SK-N-SH (cell line): ENCODE results near the gene SMIM44. TPM values are rescaled to one million over a fixed set of nuclear protein-coding genes. Genes with fewer than 3 reads are reported as not detected.

ENCODE experiments used
- CTCF ChIA-PET: fragments of 300-600, 350-600 bp; formaldehyde crosslinking; extraction: SDS; loops from one replicate; lab custom pipeline; 2021; lab: Yijun Ruan, JAX
- POLR2A ChIA-PET: fragments of 350-600 bp; sonication (Branson Sonifier 250); formaldehyde crosslinking; extraction: SDS; loops from one replicate; lab custom pipeline; 2020; ENCODE audit warnings: antibody characterized with exemption, inconsistent platforms; lab: Yijun Ruan, JAX
- DNase-seq: peaks from one replicate; pipeline ENCODE4 v3.0.0; 2012
- H2AFZ ChIP-seq: fragments of 200-600 bp; sonication (generic); 2 replicates; pipeline ENCODE4 v1.8.1; 2016; ENCODE audit warnings: antibody characterized with exemption, mild to moderate bottlenecking, low read depth
- H3F3A ChIP-seq: fragments of 200-600 bp; sonication (generic); replicated peaks from 2 replicates; pipeline ENCODE3; 2016; ENCODE audit warnings: antibody characterized with exemption, mild to moderate bottlenecking; ENCODE audit not compliant: insufficient read depth
- H3K27ac ChIP-seq, 2 experiments: fragments of 200-500 bp in 1 of 2; fragments of 200-600 bp in 1 of 2; sonication (Bioruptor generic) in 1 of 2; sonication (generic), shearing (Covaris generic) in 1 of 2; 2 replicates each; pipeline versions ENCODE4 v1.5.1 to v1.6.1; 2014 to 2016; ENCODE audit warnings: low read depth in 2 of 2, inconsistent platforms in 1 of 2, low read length in 1 of 2, mild to moderate bottlenecking in 1 of 2, mixed read lengths in 1 of 2
- H3K27me3 ChIP-seq: fragments of 200-600 bp; sonication (generic), shearing (Covaris generic); 2 replicates; pipeline ENCODE4 v1.6.1; 2016; ENCODE audit warnings: mixed run types; ENCODE audit not compliant: insufficient read depth
- H3K36me3 ChIP-seq, 2 experiments: fragments of 200-500 bp in 1 of 2; fragments of 200-600 bp in 1 of 2; sonication (Bioruptor generic) in 1 of 2; sonication (generic) in 1 of 2; replicated peaks in 1 of 2; 2 replicates each; pipeline versions ENCODE3 to v1.5.1; 2014 to 2016; ENCODE audit warnings: low read length in 1 of 2, mild to moderate bottlenecking in 1 of 2; ENCODE audit not compliant: insufficient read depth in 2 of 2, control insufficient read depth in 1 of 2
- H3K4me1 ChIP-seq, 2 experiments: fragments of 200-500 bp in 1 of 2; fragments of 200-600 bp in 1 of 2; sonication (Bioruptor generic) in 1 of 2; sonication (generic), shearing (Covaris generic) in 1 of 2; 2 replicates each; pipeline versions ENCODE4 v1.5.1 to v1.6.1; 2014 to 2016; ENCODE audit warnings: low read depth in 1 of 2, low read length in 1 of 2, mixed run types in 1 of 2; ENCODE audit not compliant: insufficient read depth in 2 of 2, control insufficient read depth in 1 of 2
- H3K4me2 ChIP-seq: fragments of 200-600 bp; sonication (generic), shearing (Covaris generic); 2 replicates; pipeline ENCODE4 v1.6.1; 2017; ENCODE audit warnings: mixed run types
- H3K4me3 ChIP-seq, 2 experiments: fragments of 200-500 bp in 1 of 2; fragments of 200-600 bp in 1 of 2; sonication (Bioruptor generic) in 1 of 2; sonication (generic), shearing (Covaris generic) in 1 of 2; 2 replicates each; pipeline versions ENCODE4 v1.5.1 to v1.8.1; 2014 to 2016; ENCODE audit warnings: low read depth in 2 of 2, inconsistent platforms in 1 of 2, low read length in 1 of 2, mild to moderate bottlenecking in 1 of 2, mixed read lengths in 1 of 2, moderate library complexity in 1 of 2
- H3K79me2 ChIP-seq: fragments of 200-600 bp; sonication (generic); 2 replicates; pipeline ENCODE4 v1.8.1; 2017; ENCODE audit warnings: mild to moderate bottlenecking; ENCODE audit not compliant: insufficient read depth
- H3K9ac ChIP-seq: fragments of 200-600 bp; sonication (generic); 2 replicates; pipeline ENCODE4 v1.6.1; 2017; ENCODE audit warnings: mixed run types
- H3K9me2 ChIP-seq: fragments of 200-600 bp; sonication (generic); 2 replicates; pipeline ENCODE4 v1.6.1; 2017; ENCODE audit warnings: mixed run types
- H3K9me3 ChIP-seq: fragments of 200-600 bp; sonication (generic); 2 replicates; pipeline ENCODE4 v1.6.1; 2017; ENCODE audit warnings: mixed run types, mild to moderate bottlenecking, moderate library complexity
- H4K20me1 ChIP-seq: fragments of 200-600 bp; sonication (generic); 2 replicates; pipeline ENCODE4 v1.6.1; 2017; ENCODE audit warnings: mild to moderate bottlenecking, mixed run types; ENCODE audit not compliant: insufficient read depth
- CHD2 ChIP-seq: fragments of 150-350 bp; IDR thresholded peaks from 2 replicates; pipeline ENCODE4 v1.6.1; 2018; ENCODE audit warnings: low read length; ENCODE audit not compliant: partially characterized antibody
- ELF1 ChIP-seq: IDR thresholded peaks from 2 replicates; pipeline ENCODE4 v1.4.0; 2012
- EZH2phosphoT487 ChIP-seq: fragments of 200-600 bp; sonication (generic); IDR thresholded peaks from 2 replicates; pipeline ENCODE4 v1.6.1; 2017; ENCODE audit warnings: low read depth, mixed run types, mild to moderate bottlenecking, antibody characterized with exemption, moderate library complexity, borderline replicate concordance
- FOSL2 ChIP-seq: IDR thresholded peaks from 2 replicates; pipeline ENCODE4 v1.4.0; 2012; ENCODE audit warnings: low read depth, mild to moderate bottlenecking, moderate library complexity, borderline replicate concordance
- FOXM1 ChIP-seq: IDR thresholded peaks from 2 replicates; pipeline ENCODE4 v1.4.0; 2012; ENCODE audit warnings: low read depth, mild to moderate bottlenecking
- GABPA ChIP-seq: IDR thresholded peaks from 2 replicates; pipeline ENCODE4 v1.4.0; 2012; ENCODE audit warnings: low read depth, mild to moderate bottlenecking
- JUND ChIP-seq: IDR thresholded peaks from 2 replicates; pipeline ENCODE4 v1.4.0; 2012
- MEF2A ChIP-seq: IDR thresholded peaks from 2 replicates; pipeline ENCODE4 v1.4.0; 2012; ENCODE audit warnings: low read depth, borderline replicate concordance
- MXI1 ChIP-seq: IDR thresholded peaks from 2 replicates; pipeline ENCODE4 v1.6.1; 2012; ENCODE audit warnings: mild to moderate bottlenecking, low read depth, low read length, improper control_type of control experiment
- NRF1 ChIP-seq: IDR thresholded peaks from 2 replicates; pipeline ENCODE4 v1.6.1; 2012; ENCODE audit warnings: low read depth, mild to moderate bottlenecking, low read length
- RCOR1 ChIP-seq: fragments of 150-350 bp; IDR thresholded peaks from 2 replicates; pipeline ENCODE4 v1.6.1; 2017; ENCODE audit warnings: antibody characterized with exemption, low read length
- REST ChIP-seq: IDR thresholded peaks from 2 replicates; pipeline ENCODE4 v1.6.1; 2012; ENCODE audit warnings: mild to moderate bottlenecking, low read depth, low read length, moderate library complexity
- RFX5 ChIP-seq: IDR thresholded peaks from 2 replicates; pipeline ENCODE4 v1.6.1; 2012; ENCODE audit warnings: mild to moderate bottlenecking, improper control_type of control experiment, low read length
- RXRA ChIP-seq: IDR thresholded peaks from 2 replicates; pipeline ENCODE4 v1.4.0; 2012; ENCODE audit warnings: low read depth, mild to moderate bottlenecking, borderline replicate concordance
- TCF12 ChIP-seq: IDR thresholded peaks from 2 replicates; pipeline ENCODE4 v1.4.0; 2012
- TEAD4 ChIP-seq: IDR thresholded peaks from 2 replicates; pipeline ENCODE4 v1.4.0; 2012; ENCODE audit warnings: mild to moderate bottlenecking, borderline replicate concordance; ENCODE audit not compliant: insufficient read depth
- YY1 ChIP-seq: IDR thresholded peaks from 2 replicates; pipeline ENCODE4 v1.4.0; 2012; ENCODE audit warnings: low read depth, mild to moderate bottlenecking
- WGBS: methylation state at CpG from one replicate; pipeline ENCODE4 v1.1.6; 2017; ENCODE audit warnings: low lambda C conversion rate; 5-methylcytosine and 5-hydroxymethylcytosine counted together
- polyA plus RNA-seq, 3 experiments: library from polyadenylated mRNA; depleted of rRNA; stranded (reverse); fragments of >200 nt; gene quantifications; 2 replicates each; pipeline ENCODE4 v1.2.3, GENCODE V29; 2012
- TF ChIP-seq, protein P1 (sequence below): IDR thresholded peaks from 2 replicates; pipeline ENCODE4 v1.4.0; 2012; ENCODE audit warnings: low read depth
- TF ChIP-seq, protein P2 (sequence below): IDR thresholded peaks from 2 replicates; pipeline ENCODE4; 2012
- TF ChIP-seq, protein P3 (sequence below): IDR thresholded peaks from 2 replicates; pipeline ENCODE4 v1.4.0; 2012; ENCODE audit warnings: low read depth, borderline replicate concordance
- TF ChIP-seq, protein P4 (sequence below): fragments of 150-350 bp; IDR thresholded peaks from 2 replicates; pipeline ENCODE4 v1.6.1; 2016; ENCODE audit warnings: mild to moderate bottlenecking, low read depth, low read length

The SMIM44 gene
- polyA plus RNA-seq, 1 of the 3 experiments (the other 2 are of a cell fraction): not detected

GRCh38 chr19:3522421-3523360, 39.5 kb upstream of the SMIM44 start:
- no peak overlapping the region for H3K9ac ChIP-seq
- no peak overlapping the region for H3K27ac ChIP-seq
- ChIA-PET CTCF (no interaction called here), POLR2A (interaction anchor here (1.1 kb wide), 1 partner anchor 14 kb away, joined by 3 read pairs; no protein-coding TSS in a partner anchor)
- no peak overlapping the region for H2AFZ ChIP-seq
- peaks cover 11 to 35% of the 10 kb centered on the region in 2 experiments for H3K36me3 ChIP-seq
- TF ChIP-seq TEAD4 (no peak), MXI1 (no peak), FOXM1 (no peak), ELF1 (no peak), FOSL2 (no peak), REST (no peak), RFX5 (no peak), YY1 (no peak)
- peaks cover 0 to 13% of the 10 kb centered on the region in 2 experiments; a peak in 1 of 4 replicates for H3K4me1 ChIP-seq
- no peaks in the 10 kb centered on the region for H3K27me3 ChIP-seq
- DNase-seq: no peak
- no peak overlapping the region for H3K4me3 ChIP-seq
- no peaks in the 10 kb centered on the region for H3F3A ChIP-seq
- H3K79me2 ChIP-seq: peaks cover 63% of the 10 kb centered on the region
- H3K9me3 ChIP-seq: no peaks in the 10 kb centered on the region
- WGBS: 96% methylated on average over 15 of the region's 40 CpGs
- H3K4me2 ChIP-seq: no peak overlapping the region
- H3K9me2 ChIP-seq: no peaks in the 10 kb centered on the region
- peaks cover 61% of the 10 kb centered on the region for H4K20me1 ChIP-seq

DNA sequence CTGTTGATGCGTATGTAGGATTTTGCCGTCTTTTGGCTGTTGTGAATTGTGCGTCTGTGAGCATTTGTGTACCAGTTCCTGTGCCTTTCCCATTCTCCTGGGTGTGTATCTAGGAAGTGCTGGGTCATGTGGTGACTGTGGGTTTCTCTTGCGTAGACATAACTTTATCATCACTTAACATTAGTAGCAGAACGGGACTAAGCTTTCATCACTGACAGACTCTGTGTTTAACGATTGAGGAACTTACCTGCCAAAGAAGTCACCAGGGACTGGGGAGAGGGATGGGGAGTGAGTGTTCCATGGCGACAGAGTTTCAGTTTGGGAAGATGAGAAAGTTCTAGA, 37.8 kb upstream of the SMIM44 start:
- Histone ChIP-seq H3K9me2 (no peaks in the 10 kb centered on the region), H4K20me1 (peaks cover 73% of the 10 kb centered on the region), H3K4me2 (no peak overlapping the region), H3K4me1 (peaks cover 0 to 20% of the 10 kb centered on the region in 2 experiments; a peak in 1 of 4 replicates), H3F3A (no peaks in the 10 kb centered on the region), H3K36me3 (peaks cover 7 to 27% of the 10 kb centered on the region in 2 experiments), H3K9me3 (no peaks in the 10 kb centered on the region), H3K9ac (no peak overlapping the region), H2AFZ (no peak overlapping the region), H3K27me3 (no peaks in the 10 kb centered on the region), H3K27ac (no peak overlapping the region; a peak in 1 of 4 replicates), H3K79me2 (peaks cover 79% of the 10 kb centered on the region), H3K4me3 (no peak overlapping the region)
- ChIA-PET POLR2A (no interaction called here), CTCF (no interaction called here)
- WGBS: 89% methylated on average over 7 of the region's 7 CpGs
- TF ChIP-seq CHD2 (no peak), RXRA (no peak), MXI1 (no peak), MEF2A (no peak), FOSL2 (no peak), FOXM1 (no peak), NRF1 (no peak), EZH2phosphoT487 (no peak), RCOR1 (no peak), TCF12 (no peak), TEAD4 (no peak), JUND (no peak), ELF1 (no peak), RFX5 (no peak), GABPA (no peak)
- TF ChIP-seq, protein P1, sequence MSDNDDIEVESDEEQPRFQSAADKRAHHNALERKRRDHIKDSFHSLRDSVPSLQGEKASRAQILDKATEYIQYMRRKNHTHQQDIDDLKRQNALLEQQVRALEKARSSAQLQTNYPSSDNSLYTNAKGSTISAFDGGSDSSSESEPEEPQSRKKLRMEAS: no peak
- TF ChIP-seq, protein P2, sequence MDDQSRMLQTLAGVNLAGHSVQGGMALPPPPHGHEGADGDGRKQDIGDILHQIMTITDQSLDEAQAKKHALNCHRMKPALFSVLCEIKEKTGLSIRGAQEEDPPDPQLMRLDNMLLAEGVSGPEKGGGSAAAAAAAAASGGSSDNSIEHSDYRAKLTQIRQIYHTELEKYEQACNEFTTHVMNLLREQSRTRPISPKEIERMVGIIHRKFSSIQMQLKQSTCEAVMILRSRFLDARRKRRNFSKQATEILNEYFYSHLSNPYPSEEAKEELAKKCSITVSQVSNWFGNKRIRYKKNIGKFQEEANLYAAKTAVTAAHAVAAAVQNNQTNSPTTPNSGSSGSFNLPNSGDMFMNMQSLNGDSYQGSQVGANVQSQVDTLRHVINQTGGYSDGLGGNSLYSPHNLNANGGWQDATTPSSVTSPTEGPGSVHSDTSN: no peak
- TF ChIP-seq, protein P3, sequence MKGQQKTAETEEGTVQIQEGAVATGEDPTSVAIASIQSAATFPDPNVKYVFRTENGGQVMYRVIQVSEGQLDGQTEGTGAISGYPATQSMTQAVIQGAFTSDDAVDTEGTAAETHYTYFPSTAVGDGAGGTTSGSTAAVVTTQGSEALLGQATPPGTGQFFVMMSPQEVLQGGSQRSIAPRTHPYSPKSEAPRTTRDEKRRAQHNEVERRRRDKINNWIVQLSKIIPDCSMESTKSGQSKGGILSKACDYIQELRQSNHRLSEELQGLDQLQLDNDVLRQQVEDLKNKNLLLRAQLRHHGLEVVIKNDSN: no peak
- TF ChIP-seq, protein P4, sequence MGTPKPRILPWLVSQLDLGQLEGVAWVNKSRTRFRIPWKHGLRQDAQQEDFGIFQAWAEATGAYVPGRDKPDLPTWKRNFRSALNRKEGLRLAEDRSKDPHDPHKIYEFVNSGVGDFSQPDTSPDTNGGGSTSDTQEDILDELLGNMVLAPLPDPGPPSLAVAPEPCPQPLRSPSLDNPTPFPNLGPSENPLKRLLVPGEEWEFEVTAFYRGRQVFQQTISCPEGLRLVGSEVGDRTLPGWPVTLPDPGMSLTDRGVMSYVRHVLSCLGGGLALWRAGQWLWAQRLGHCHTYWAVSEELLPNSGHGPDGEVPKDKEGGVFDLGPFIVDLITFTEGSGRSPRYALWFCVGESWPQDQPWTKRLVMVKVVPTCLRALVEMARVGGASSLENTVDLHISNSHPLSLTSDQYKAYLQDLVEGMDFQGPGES: no peak
- no peak for DNase-seq
